ENCODE results near the gene TBCD. TPM values are rescaled to one million over a fixed set of nuclear protein-coding genes. Genes with fewer than 3 reads are reported as not detected.

The TBCD gene
- total RNA-seq, 4 donors from 2014 or later = 49.7 to 119 (median 71.5) TPM

GRCh38 chr17:82832881-82833475 lies 81.1 kb downstream of the TBCD start:
- TF ChIP-seq CTCF (IDR thresholded peaks at IDR 0.05) = no peak
- no peak for TF ChIP-seq POLR2A (IDR thresholded peaks at IDR 0.05)
- no peak for TF ChIP-seq POLR2AphosphoS5 (IDR thresholded peaks at IDR 0.05)
- no peak for TF ChIP-seq EP300 (IDR thresholded peaks at IDR 0.05)
- Histone ChIP-seq H3K4me3 (no peak overlapping the region), H3K4me1 (peaks cover 51% of the 10 kb centered on the region), H3K27ac (no peak overlapping the region), H3K9me3 (no peaks in the 10 kb centered on the region), H3K27me3 (no peaks in the 10 kb centered on the region), H3K36me3 (peaks cover 43% of the 10 kb centered on the region)
- DNase-seq (ENCODE audit: low spot score in 2 of 2) = no peak
- WGBS = 95% methylated on average over 20 of the region's 20 CpGs

GRCh38 chr17:82835122-82835521 lies 83.3 kb downstream of the TBCD start:
- 83% methylated on average over 9 of the region's 9 CpGs for WGBS
- Histone ChIP-seq H3K4me3 (no peak overlapping the region), H3K27ac (peak overlapping the region; percentile 82), H3K4me1 (peaks cover 58% of the 10 kb centered on the region), H3K9me3 (no peaks in the 10 kb centered on the region), H3K36me3 (peaks cover 27% of the 10 kb centered on the region), H3K27me3 (no peaks in the 10 kb centered on the region)
- DNase-seq (ENCODE audit: low spot score in 2 of 2) = no peak
- TF ChIP-seq CTCF (IDR thresholded peaks at IDR 0.05) = no peak
- no peak for TF ChIP-seq POLR2AphosphoS5 (IDR thresholded peaks at IDR 0.05)
- no peak for TF ChIP-seq EP300 (IDR thresholded peaks at IDR 0.05)
- no peak for TF ChIP-seq POLR2A (IDR thresholded peaks at IDR 0.05)

- TF ChIP-seq POLR2AphosphoS5 (IDR thresholded peaks at IDR 0.05) (peak in 2 of 3 donors; percentile 69 to 89), CTCF (IDR thresholded peaks at IDR 0.05) (no peak), EP300 (IDR thresholded peaks at IDR 0.05) (no peak), POLR2A (IDR thresholded peaks at IDR 0.05) (no peak)
- 85% methylated on average over 27 of the region's 28 CpGs for WGBS
- Histone ChIP-seq H3K36me3 (peaks cover 24% of the 10 kb centered on the region), H3K27me3 (no peaks in the 10 kb centered on the region), H3K27ac (peak overlapping the region; percentile 82), H3K4me1 (peaks cover 55% of the 10 kb centered on the region), H3K4me3 (peak overlapping the region; percentile 43), H3K9me3 (no peaks in the 10 kb centered on the region)
- DNase-seq (ENCODE audit: low spot score in 2 of 2) = no peak
These were observed 84.1 kb downstream of the TBCD start for GRCh38 chr17:82835766-82836512.

GRCh38 chr17:82836823-82837357 lies 85.0 kb downstream of the TBCD start:
- peaks cover 55% of the 10 kb centered on the region for H3K4me1 ChIP-seq
- TF ChIP-seq POLR2A (IDR thresholded peaks at IDR 0.05) = no peak
- peak in 1 of 3 donors; percentile 54 for TF ChIP-seq POLR2AphosphoS5 (IDR thresholded peaks at IDR 0.05)
- no peak for TF ChIP-seq CTCF (IDR thresholded peaks at IDR 0.05)
- no peak for TF ChIP-seq EP300 (IDR thresholded peaks at IDR 0.05)
- DNase-seq (ENCODE audit: low spot score in 2 of 2) = no peak

More at GRCh38 chr17:82836823-82837357, 85.0 kb downstream of the TBCD start:
- peak overlapping the region; percentile 82 for H3K27ac ChIP-seq
- H3K4me3 ChIP-seq = peak overlapping the region; percentile 43
- no peaks in the 10 kb centered on the region for H3K27me3 ChIP-seq
- H3K36me3 ChIP-seq = peaks cover 20% of the 10 kb centered on the region
- no peaks in the 10 kb centered on the region for H3K9me3 ChIP-seq
- WGBS = 48% methylated on average over 12 of the region's 12 CpGs
